ENCODE data around the gene ACACA. TPM values are rescaled to one million over a fixed set of nuclear protein-coding genes. Genes with fewer than 3 reads are reported as not detected.
A peak's percentile ranks its signal among the peaks of the same experiment; 100 is the strongest.

Gene ACACA
- total and polyA plus RNA-seq, 2 experiments from 2014 or later, result 59.6 to 164 TPM

GRCh38 chr17:37109731-37110710, 296.6 kb downstream of the ACACA start (continued):
- TF ChIP-seq ETS1 (IDR thresholded peaks at IDR 0.05), result no peak

DNA sequence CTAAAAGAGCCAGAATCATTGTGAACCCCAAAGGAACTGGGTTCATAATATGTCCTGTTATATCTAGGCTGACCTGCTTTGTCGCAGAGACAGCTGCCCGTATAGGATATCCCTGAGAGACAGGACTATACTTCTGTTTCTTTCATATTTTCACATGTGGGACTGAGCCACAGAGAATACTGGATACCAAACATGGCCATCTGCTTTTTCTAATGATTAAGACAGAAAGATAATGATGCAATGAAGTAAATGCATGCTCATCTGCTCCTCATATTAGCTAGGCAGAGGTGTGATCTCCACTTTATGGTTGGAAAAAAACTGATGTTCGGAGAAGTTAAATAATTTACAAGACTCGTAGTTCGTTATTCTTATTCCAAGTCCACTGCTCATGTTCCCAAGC, 297.5 kb downstream of the ACACA start:
- ATAC-seq, result no peak
- H3K4me1 Mint-ChIP-seq, result peaks cover 54% of the 10 kb centered on the region
- Histone ChIP-seq H3K4me3 (no peak overlapping the region), H3K9me2 (ENCODE audit: insufficient read depth) (no peaks in the 10 kb centered on the region), H4K20me1 (replicated peaks; ENCODE audit: insufficient read depth) (no peaks in the 10 kb centered on the region), H3K36me3 (ENCODE audit: insufficient read depth) (peaks cover 19% of the 10 kb centered on the region), H3K4me1 (ENCODE audit: insufficient read depth) (peaks cover 29% of the 10 kb centered on the region), H3K79me2 (replicated peaks; ENCODE audit: insufficient read depth) (no peaks in the 10 kb centered on the region), H3F3A (replicated peaks; ENCODE audit: low read depth) (peaks cover 25% of the 10 kb centered on the region), H3K4me2 (no peak overlapping the region), H3K27ac (ENCODE audit: low read depth) (peak overlapping the region; percentile 45), H3K27me3 (ENCODE audit: insufficient read depth) (no peaks in the 10 kb centered on the region), H2AFZ (no peak overlapping the region)
- peaks cover 5% of the 10 kb centered on the region for H3K27me3 Mint-ChIP-seq (ENCODE audit: insufficient read depth, low read depth, poor library complexity)
- H3K27ac Mint-ChIP-seq, result no peak overlapping the region
- H3K4me3 Mint-ChIP-seq, result no peak overlapping the region
- no peak for DNase-seq (ENCODE audit: low spot score)
- H3K9me3 Mint-ChIP-seq, result no peaks in the 10 kb centered on the region
- peaks cover 49% of the 10 kb centered on the region for H3K36me3 Mint-ChIP-seq (ENCODE audit: low read depth)
- TF ChIP-seq EZH2phosphoT487 (IDR thresholded peaks at IDR 0.05; ENCODE audit: unreplicated experiment) (no peak), CREB1 (CRISPR knock-in tag; IDR thresholded peaks at IDR 0.05; ENCODE audit: low read depth) (no peak), ZNF114 (CRISPR knock-in tag; IDR thresholded peaks at IDR 0.05) (no peak), ETS1 (IDR thresholded peaks at IDR 0.05) (no peak), NANOG (IDR thresholded peaks at IDR 0.05; ENCODE audit: borderline replicate concordance) (no peak), POLR2AphosphoS5 (IDR thresholded peaks at IDR 0.05; ENCODE audit: low read depth) (no peak), ZNF331 (CRISPR knock-in tag; IDR thresholded peaks at IDR 0.05; ENCODE audit: low read depth) (no peak), ZNF462 (CRISPR knock-in tag; IDR thresholded peaks at IDR 0.05) (no peak), REST (IDR thresholded peaks at IDR 0.05; ENCODE audit: unreplicated experiment) (no peak)

Measured in GM23338 (cell line).